ENCODE results near the gene PLXND1.
"Not testable (repeated sequence)": the region's sequence is repeated elsewhere in the genome, so short reads cannot be mapped to it uniquely, and the experiment has no call there.

The PLXND1 gene

GRCh38 chr3:129517516-129517915 lies 89.0 kb downstream of the PLXND1 start:
- H3K27me3 Mint-ChIP-seq: no peaks in the 10 kb centered on the region
- H3K36me3 Mint-ChIP-seq: peaks cover 4% of the 10 kb centered on the region
- no peak overlapping the region for H3K4me3 Mint-ChIP-seq
- H3K27ac Mint-ChIP-seq: no peak overlapping the region
- no peaks in the 10 kb centered on the region for H3K9me3 Mint-ChIP-seq
- H3K4me1 Mint-ChIP-seq: no peaks in the 10 kb centered on the region

- H3K4me3 Mint-ChIP-seq, H3K27ac Mint-ChIP-seq, H3K4me1 Mint-ChIP-seq, H3K27me3 Mint-ChIP-seq, H3K9me3 Mint-ChIP-seq, H3K36me3 Mint-ChIP-seq: not testable (repeated sequence)
Measured at GRCh38 chr3:129515821-129516432, 90.5 kb downstream of the PLXND1 start.

- H3K27ac Mint-ChIP-seq, H3K4me3 Mint-ChIP-seq, H3K36me3 Mint-ChIP-seq, H3K27me3 Mint-ChIP-seq, H3K4me1 Mint-ChIP-seq, H3K9me3 Mint-ChIP-seq: not testable (repeated sequence)
Measured at GRCh38 chr3:129515108-129515820, 91.2 kb downstream of the PLXND1 start.

- Mint-ChIP-seq H3K4me1 (no peaks in the 10 kb centered on the region), H3K36me3 (peaks cover 4% of the 10 kb centered on the region), H3K9me3 (no peaks in the 10 kb centered on the region), H3K27ac (no peak overlapping the region), H3K27me3 (no peaks in the 10 kb centered on the region), H3K4me3 (no peak overlapping the region)
Measured at GRCh38 chr3:129514563-129514962, 91.9 kb downstream of the PLXND1 start.

- H3K27ac Mint-ChIP-seq: no peak overlapping the region
Measured at GRCh38 chr3:129514110-129514509, 92.4 kb downstream of the PLXND1 start.

GRCh38 chr3:129513705-129514104 lies 92.8 kb downstream of the PLXND1 start:
- no peak overlapping the region for H3K27ac Mint-ChIP-seq
- no peaks in the 10 kb centered on the region for H3K27me3 Mint-ChIP-seq
- H3K9me3 Mint-ChIP-seq: no peaks in the 10 kb centered on the region
- H3K4me1 Mint-ChIP-seq: no peaks in the 10 kb centered on the region
- no peak overlapping the region for H3K4me3 Mint-ChIP-seq
- peaks cover 4% of the 10 kb centered on the region for H3K36me3 Mint-ChIP-seq

More at GRCh38 chr3:129514110-129514509, 92.4 kb downstream of the PLXND1 start:
- no peaks in the 10 kb centered on the region for H3K27me3 Mint-ChIP-seq
- no peaks in the 10 kb centered on the region for H3K4me1 Mint-ChIP-seq
- peaks cover 4% of the 10 kb centered on the region for H3K36me3 Mint-ChIP-seq
- H3K4me3 Mint-ChIP-seq: no peak overlapping the region
- no peaks in the 10 kb centered on the region for H3K9me3 Mint-ChIP-seq

GRCh38 chr3:129512595-129512994 lies 93.9 kb downstream of the PLXND1 start:
- Mint-ChIP-seq H3K9me3 (no peaks in the 10 kb centered on the region), H3K36me3 (peaks cover 6% of the 10 kb centered on the region), H3K4me3 (no peak overlapping the region)

GRCh38 chr3:129507181-129507831 lies 99.2 kb downstream of the PLXND1 start:
- Mint-ChIP-seq H3K9me3 (no peaks in the 10 kb centered on the region), H3K27me3 (no peaks in the 10 kb centered on the region), H3K27ac (no peak overlapping the region), H3K36me3 (peaks cover 2% of the 10 kb centered on the region), H3K4me1 (no peaks in the 10 kb centered on the region), H3K4me3 (no peak overlapping the region)

More at GRCh38 chr3:129512595-129512994, 93.9 kb downstream of the PLXND1 start:
- no peaks in the 10 kb centered on the region for H3K4me1 Mint-ChIP-seq
- no peak overlapping the region for H3K27ac Mint-ChIP-seq
- no peaks in the 10 kb centered on the region for H3K27me3 Mint-ChIP-seq

GRCh38 chr3:129506231-129506742 lies 100.2 kb downstream of the PLXND1 start:
- Mint-ChIP-seq H3K36me3 (peaks cover 2% of the 10 kb centered on the region), H3K27me3 (no peaks in the 10 kb centered on the region), H3K27ac (no peak overlapping the region), H3K9me3 (no peaks in the 10 kb centered on the region), H3K4me1 (no peaks in the 10 kb centered on the region), H3K4me3 (no peak overlapping the region)

- Mint-ChIP-seq H3K27me3 (no peaks in the 10 kb centered on the region), H3K27ac (no peak overlapping the region), H3K36me3 (peaks cover 4% of the 10 kb centered on the region), H3K4me1 (no peaks in the 10 kb centered on the region), H3K4me3 (no peak overlapping the region), H3K9me3 (no peaks in the 10 kb centered on the region)
Measured at GRCh38 chr3:129505341-129505740, 101.1 kb downstream of the PLXND1 start.

Measured in activated naive CD4-positive, alpha-beta T cell treated with anti-CD3 and anti-CD28 coated beads, Interleukin-2, amount 50 U/mL, for 24 hours (primary cell).